Measurements from ENCODE around the gene ACTG2. TPM values are rescaled to one million over a fixed set of nuclear protein-coding genes. Genes with fewer than 3 reads are reported as not detected.
A peak's percentile ranks its signal among the peaks of the same experiment; 100 is the strongest.

ACTG2 gene
- total RNA-seq, 1 experiment from 2014 or later, result not detected

- intact Hi-C loops (cut with micrococcal nuclease; ENCODE audit: unreplicated experiment), result no loop called here
- peaks cover 13% of the 10 kb centered on the region for H3K79me2 ChIP-seq (ENCODE audit: low read depth)
- peaks cover 20% of the 10 kb centered on the region for H3K4me1 ChIP-seq (replicated peaks; ENCODE audit: insufficient read depth)
- H3F3A ChIP-seq (ENCODE audit: insufficient read depth, low read depth), result peaks cover 9% of the 10 kb centered on the region; the same call in 1 of the 2 replicates
- no peak overlapping the region for H2AFZ ChIP-seq
- DNase-seq, result no peak
- no peak overlapping the region for H3K4me3 ChIP-seq
- no peaks in the 10 kb centered on the region for H3K9me2 ChIP-seq (ENCODE audit: insufficient read depth)
- BruUV-seq (replicated peaks), result no TSS peak
- no peaks in the 10 kb centered on the region for H4K20me1 ChIP-seq (ENCODE audit: insufficient read depth)
- ChIA-PET POLR2A (ENCODE audit: unreplicated experiment) (no interaction called here), CTCF (interaction anchor here (0.6 kb wide), 1 partner anchor 147 kb away, joined by 4 read pairs; no protein-coding TSS in a partner anchor)
- no peaks in the 10 kb centered on the region for H3K36me3 ChIP-seq (ENCODE audit: low read depth)
- H3K27ac ChIP-seq, result no peak overlapping the region
- H3K4me2 ChIP-seq, result peak overlapping the region; percentile 45
- TF ChIP-seq EZH2 (IDR thresholded peaks at IDR 0.05; ENCODE audit: low read depth), result no peak
- TF ChIP-seq, protein P1, sequence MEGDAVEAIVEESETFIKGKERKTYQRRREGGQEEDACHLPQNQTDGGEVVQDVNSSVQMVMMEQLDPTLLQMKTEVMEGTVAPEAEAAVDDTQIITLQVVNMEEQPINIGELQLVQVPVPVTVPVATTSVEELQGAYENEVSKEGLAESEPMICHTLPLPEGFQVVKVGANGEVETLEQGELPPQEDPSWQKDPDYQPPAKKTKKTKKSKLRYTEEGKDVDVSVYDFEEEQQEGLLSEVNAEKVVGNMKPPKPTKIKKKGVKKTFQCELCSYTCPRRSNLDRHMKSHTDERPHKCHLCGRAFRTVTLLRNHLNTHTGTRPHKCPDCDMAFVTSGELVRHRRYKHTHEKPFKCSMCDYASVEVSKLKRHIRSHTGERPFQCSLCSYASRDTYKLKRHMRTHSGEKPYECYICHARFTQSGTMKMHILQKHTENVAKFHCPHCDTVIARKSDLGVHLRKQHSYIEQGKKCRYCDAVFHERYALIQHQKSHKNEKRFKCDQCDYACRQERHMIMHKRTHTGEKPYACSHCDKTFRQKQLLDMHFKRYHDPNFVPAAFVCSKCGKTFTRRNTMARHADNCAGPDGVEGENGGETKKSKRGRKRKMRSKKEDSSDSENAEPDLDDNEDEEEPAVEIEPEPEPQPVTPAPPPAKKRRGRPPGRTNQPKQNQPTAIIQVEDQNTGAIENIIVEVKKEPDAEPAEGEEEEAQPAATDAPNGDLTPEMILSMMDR (conservative IDR thresholded peaks at IDR 0.05), result no peak
- H3K9me3 ChIP-seq (ENCODE audit: insufficient read depth, low read depth), result no peaks in the 10 kb centered on the region
- H3K27me3 ChIP-seq (ENCODE audit: insufficient read depth, low read depth), result no peaks in the 10 kb centered on the region
Observed at GRCh38 chr2:73922681-73923080, 29.9 kb downstream of the ACTG2 start.

DNA sequence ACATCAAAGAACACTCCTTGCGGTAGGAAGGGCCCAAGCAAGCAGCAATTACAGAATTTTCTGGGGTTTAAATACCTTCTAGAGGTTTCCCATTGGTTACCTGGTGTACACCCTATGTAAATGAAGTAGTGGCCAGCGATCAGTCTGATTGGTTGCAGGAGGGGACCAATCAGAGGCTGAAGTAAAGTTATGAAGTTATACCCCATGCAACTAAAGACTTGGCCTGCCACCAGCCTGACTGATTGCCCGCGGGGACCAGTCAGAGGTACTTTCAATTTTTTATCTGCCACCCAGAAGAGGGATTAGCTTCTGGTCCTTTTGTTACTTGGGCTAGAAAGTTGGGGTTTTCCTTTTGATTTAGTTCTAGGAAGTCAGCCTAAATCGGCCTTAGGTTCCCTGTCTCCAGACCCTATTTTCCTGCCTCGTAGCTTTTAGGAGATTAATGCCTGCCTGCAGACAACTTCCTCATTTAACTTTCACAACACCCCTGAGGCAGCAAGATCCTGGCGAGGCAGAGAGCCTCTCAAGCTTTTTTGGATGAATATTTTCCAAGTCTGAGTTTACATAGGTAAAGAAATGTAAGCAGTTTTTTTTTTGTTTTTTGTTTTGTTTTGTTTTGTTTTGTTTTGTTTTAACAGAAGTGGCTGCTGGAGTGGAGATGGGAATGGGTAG lies 32.4 kb downstream of the ACTG2 start:
- no peak overlapping the region for H3K4me2 ChIP-seq
- H3K4me3 ChIP-seq, result no peak overlapping the region
- no peaks in the 10 kb centered on the region for H3K9me2 ChIP-seq (ENCODE audit: insufficient read depth)
- no peaks in the 10 kb centered on the region for H3K9me3 ChIP-seq (ENCODE audit: insufficient read depth, low read depth)
- no peak for TF ChIP-seq EZH2 (IDR thresholded peaks at IDR 0.05; ENCODE audit: low read depth)
- TF ChIP-seq, protein P1 (conservative IDR thresholded peaks at IDR 0.05), result no peak
- no peak for DNase-seq
- no peak overlapping the region; the same call in none of the 2 replicates for H2AFZ ChIP-seq
- H3K27ac ChIP-seq, result no peak overlapping the region
- POLR2A ChIA-PET (ENCODE audit: unreplicated experiment), result no interaction called here
- H4K20me1 ChIP-seq (ENCODE audit: insufficient read depth), result peaks cover 15% of the 10 kb centered on the region; the same call in 1 of the 2 replicates
- H3K36me3 ChIP-seq (ENCODE audit: low read depth), result peaks cover 7% of the 10 kb centered on the region
- H3K4me1 ChIP-seq (replicated peaks; ENCODE audit: insufficient read depth), result peaks cover 37% of the 10 kb centered on the region
- H3K79me2 ChIP-seq (ENCODE audit: low read depth), result peaks cover 38% of the 10 kb centered on the region
- CTCF ChIA-PET, result no interaction called here
- intact Hi-C loops (cut with micrococcal nuclease; ENCODE audit: unreplicated experiment), result no loop called here
- BruUV-seq (replicated peaks), result no TSS peak
- no peaks in the 10 kb centered on the region for H3K27me3 ChIP-seq (ENCODE audit: insufficient read depth, low read depth)
- peaks cover 13% of the 10 kb centered on the region; the same call in 1 of the 2 replicates for H3F3A ChIP-seq (ENCODE audit: insufficient read depth, low read depth)

DNA sequence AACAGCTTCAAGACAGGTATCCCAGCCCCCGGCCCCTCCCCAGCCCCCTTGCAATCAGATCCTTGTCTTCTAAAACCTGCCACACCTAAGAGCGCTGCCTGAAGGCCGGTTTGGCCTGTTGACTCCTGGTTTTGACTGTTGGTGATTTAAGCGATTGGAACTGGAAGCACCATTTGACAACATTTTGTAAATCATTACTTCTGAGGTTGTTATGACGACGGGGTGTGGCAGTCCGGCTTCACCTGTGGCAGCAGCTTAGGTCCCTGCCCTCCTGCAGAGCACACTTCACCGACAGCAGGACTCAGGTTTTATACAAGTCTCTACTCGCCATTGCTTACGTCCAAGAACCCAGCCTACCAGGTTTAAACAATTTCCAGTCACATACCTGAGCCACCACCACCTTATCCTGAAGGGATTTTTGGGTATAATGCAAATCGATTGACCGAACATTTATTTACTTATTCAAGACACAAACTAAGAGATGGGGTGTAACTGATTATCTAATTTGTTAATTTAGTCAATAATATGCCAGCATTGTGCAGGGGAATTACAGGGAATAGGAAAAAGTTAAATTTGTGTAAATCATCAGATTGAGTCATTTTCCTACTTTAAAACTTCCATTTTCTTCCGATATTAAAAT lies 33.2 kb downstream of the ACTG2 start:
- H3K4me2 ChIP-seq, result peak overlapping the region; percentile 95
- H3K4me3 ChIP-seq, result peak overlapping the region; percentile 80
- H3K27ac ChIP-seq, result no peak overlapping the region
- H3K79me2 ChIP-seq (ENCODE audit: low read depth), result peaks cover 46% of the 10 kb centered on the region
- POLR2A ChIA-PET (ENCODE audit: unreplicated experiment), result no interaction called here
- peak in 1 of 2 experiments; percentile 19 for DNase-seq
- CTCF ChIA-PET, result no interaction called here
- TF ChIP-seq EZH2 (IDR thresholded peaks at IDR 0.05; ENCODE audit: low read depth), result no peak
- TF ChIP-seq, protein P1 (conservative IDR thresholded peaks at IDR 0.05), result no peak
- peaks cover 8% of the 10 kb centered on the region for H3K36me3 ChIP-seq (ENCODE audit: low read depth)
- intact Hi-C loops (cut with micrococcal nuclease; ENCODE audit: unreplicated experiment), result loop anchor here (2.0 kb wide), 1 partner anchor 57 kb away; no protein-coding TSS in a partner anchor
- H3K27me3 ChIP-seq (ENCODE audit: insufficient read depth, low read depth), result no peaks in the 10 kb centered on the region
- H2AFZ ChIP-seq, result peak overlapping the region; percentile 73
- peaks cover 14% of the 10 kb centered on the region; the same call in 1 of the 2 replicates for H3F3A ChIP-seq (ENCODE audit: insufficient read depth, low read depth)
- no peaks in the 10 kb centered on the region for H3K9me2 ChIP-seq (ENCODE audit: insufficient read depth)
- TSS peak; percentile 90 for BruUV-seq (replicated peaks)
- peaks cover 37% of the 10 kb centered on the region for H3K4me1 ChIP-seq (replicated peaks; ENCODE audit: insufficient read depth)
- H3K9me3 ChIP-seq (ENCODE audit: insufficient read depth, low read depth), result no peaks in the 10 kb centered on the region
- H4K20me1 ChIP-seq (ENCODE audit: insufficient read depth), result peaks cover 19% of the 10 kb centered on the region; the same call in 1 of the 2 replicates
